Measurements from ENCODE around the gene ACTL6B. TPM values are rescaled to one million over a fixed set of nuclear protein-coding genes. Genes with fewer than 3 reads are reported as not detected.

The ACTL6B gene
- total RNA-seq, 1 donor from 2014 or later = 109 TPM

- no peak for DNase-seq
These were observed 27.6 kb upstream of the ACTL6B start for GRCh38 chr7:100683659-100684533.

- no peak for DNase-seq
These were observed 26.9 kb upstream of the ACTL6B start for GRCh38 chr7:100682991-100683658.

DNA sequence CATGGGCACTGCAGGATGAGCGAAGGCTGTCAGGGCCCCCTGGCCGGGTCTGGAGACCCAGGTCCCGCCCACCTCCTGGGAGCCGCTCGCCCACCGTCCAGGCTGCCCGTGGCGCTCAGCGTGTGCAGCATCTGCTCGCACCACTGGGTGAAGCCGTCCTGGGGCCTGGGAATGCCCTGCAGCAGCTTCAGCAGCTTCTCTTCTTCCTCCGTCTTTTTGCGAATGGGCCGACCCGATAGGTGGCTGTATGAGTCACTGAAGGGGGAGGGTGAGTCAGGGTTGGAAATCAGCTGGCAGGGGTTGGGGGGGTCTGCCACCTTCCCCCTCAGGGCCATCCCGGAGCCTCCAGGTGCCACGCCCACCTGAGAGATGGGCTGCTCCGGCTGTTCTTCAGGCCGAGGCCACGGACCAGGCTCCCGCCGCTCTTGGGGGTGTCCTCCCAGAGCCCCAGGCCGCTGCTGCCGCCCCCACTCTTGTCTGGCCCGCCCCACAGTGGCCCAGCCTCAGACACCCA is 26.0 kb upstream of the ACTL6B start:
- no peak for DNase-seq

DNA sequence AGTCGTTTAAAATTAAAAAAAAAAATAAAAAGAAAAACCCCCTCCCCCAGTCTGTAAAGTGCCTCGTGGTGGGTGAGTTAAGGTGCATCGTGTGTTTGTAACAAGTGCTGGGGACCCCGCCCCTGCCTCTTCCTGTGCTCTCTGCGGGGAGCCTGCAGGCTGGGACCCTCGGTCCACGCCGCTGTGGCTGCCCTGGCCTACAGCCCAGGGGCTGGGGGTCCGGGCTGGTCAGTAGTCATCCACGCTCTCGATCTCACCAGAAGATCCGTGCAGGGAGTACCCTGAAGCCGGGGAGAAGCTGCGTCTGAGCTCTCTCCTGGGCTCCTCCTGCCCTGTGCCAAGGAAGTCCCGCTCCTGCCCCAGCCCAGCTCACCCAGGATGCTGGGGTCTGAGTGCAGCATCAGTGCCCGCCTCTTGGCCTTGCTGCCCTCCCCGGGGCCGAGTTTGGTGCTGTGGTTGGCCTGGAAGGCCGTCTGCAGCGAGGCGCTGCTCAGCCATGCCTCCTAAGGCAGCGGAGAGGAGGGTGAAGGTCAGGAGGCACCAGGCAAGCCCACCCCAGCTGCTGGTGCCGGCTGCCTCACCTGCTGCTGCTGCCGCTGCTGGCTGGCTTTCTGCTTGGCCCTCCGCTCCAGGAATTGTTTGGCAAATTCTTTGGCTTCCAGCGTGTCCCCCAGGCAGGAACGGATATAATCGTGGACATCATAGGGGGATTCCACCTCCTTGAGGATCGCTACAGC is 25.4 kb upstream of the ACTL6B start:
- DNase-seq = no peak

GRCh38 chr7:100680576-100681271 is 24.5 kb upstream of the ACTL6B start:
- DNase-seq = no peak

DNA sequence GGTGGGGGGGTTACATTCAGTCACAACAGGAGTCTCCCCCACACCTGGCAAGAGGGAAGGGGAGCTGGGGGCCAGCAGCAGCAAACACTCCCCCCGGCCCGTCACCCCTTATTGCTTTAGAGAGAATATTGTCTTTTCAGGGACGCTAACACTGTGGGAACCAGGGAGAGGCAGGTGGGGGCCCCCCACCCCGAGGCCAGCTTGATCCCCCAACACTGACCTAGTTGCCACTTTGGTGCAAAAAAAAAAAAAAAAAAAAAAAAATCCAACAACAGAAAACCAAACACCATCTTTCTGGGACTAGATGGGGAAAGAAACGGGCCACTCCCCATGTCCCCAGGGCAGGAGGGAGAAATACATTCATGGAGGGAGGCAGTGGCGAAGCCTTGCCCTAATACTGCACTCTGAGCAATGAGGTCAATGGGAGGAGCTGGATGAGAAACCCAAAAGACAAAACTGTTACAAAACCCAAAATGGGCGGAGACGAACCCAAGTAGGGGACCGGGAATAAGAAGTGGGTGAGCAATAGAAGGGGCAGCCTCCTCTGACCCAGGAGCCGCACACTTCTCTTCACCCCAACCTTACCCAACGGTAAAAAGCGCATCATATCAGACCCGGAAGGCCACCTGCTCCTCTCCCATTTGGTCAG is 23.8 kb upstream of the ACTL6B start:
- no peak for DNase-seq

- no peak for DNase-seq
These were observed 23.1 kb upstream of the ACTL6B start for GRCh38 chr7:100679129-100679926.

DNA sequence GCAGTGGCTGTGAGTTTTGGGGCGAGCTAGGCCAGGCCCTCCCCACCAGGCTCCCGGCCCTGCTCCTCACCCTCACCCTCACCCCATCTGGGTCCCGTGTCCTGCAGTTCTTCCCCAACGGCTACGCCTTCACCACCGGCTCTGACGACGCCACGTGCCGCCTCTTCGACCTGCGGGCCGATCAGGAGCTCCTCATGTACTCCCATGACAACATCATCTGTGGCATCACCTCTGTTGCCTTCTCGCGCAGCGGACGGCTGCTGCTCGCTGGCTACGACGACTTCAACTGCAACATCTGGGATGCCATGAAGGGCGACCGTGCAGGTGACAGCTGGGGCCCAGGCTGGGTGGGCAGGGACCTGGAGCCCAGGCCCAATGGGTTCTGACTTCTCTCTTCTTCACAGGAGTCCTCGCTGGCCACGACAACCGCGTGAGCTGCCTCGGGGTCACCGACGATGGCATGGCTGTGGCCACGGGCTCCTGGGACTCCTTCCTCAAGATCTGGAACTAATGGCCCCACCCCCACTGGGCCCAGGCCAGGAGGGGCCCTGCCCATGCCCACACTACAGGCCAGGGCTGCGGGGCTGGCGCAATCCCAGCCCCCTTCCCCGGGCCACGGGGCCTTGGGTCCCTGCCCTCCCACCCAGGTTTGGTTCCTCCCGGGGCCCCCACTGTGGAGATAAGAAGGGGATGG is 22.2 kb upstream of the ACTL6B start:
- DNase-seq = no peak

DNA sequence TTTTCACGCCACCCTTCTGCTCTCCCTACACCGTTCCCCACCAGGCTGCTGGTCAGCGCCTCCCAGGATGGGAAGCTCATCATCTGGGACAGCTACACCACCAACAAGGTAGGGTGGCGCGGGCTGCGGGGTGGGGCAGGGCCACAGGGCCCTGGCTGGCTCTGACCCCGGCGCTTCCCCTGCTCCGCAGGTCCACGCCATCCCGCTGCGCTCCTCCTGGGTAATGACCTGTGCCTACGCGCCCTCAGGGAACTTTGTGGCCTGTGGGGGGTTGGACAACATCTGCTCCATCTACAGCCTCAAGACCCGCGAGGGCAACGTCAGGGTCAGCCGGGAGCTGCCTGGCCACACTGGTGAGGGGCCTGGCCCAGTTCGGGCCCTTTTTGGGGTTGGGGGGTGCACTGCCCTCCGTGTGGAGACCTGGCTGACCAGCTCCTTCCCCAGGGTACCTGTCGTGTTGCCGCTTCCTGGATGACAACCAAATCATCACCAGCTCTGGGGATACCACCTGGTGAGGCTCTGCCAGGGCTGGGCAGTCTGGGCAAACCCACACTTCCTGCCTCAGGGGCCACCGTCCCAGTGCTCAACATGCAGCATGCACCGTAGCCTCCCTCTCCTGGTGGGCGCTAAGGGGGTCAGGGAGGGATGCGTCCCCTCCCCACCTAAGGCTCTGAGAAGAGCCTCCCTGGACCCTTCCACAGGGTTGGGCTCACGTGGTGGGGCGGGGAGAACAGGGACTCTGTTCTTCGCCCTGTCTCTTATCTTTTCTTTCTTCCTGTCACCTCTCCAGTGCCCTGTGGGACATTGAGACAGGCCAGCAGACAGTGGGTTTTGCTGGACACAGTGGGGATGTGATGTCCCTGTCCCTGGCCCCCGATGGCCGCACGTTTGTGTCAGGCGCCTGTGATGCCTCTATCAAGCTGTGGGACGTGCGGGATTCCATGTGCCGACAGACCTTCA is 21.3 kb upstream of the ACTL6B start:
- DNase-seq = no peak

- no peak for DNase-seq
These were observed 20.5 kb upstream of the ACTL6B start for GRCh38 chr7:100676501-100677306.

DNA sequence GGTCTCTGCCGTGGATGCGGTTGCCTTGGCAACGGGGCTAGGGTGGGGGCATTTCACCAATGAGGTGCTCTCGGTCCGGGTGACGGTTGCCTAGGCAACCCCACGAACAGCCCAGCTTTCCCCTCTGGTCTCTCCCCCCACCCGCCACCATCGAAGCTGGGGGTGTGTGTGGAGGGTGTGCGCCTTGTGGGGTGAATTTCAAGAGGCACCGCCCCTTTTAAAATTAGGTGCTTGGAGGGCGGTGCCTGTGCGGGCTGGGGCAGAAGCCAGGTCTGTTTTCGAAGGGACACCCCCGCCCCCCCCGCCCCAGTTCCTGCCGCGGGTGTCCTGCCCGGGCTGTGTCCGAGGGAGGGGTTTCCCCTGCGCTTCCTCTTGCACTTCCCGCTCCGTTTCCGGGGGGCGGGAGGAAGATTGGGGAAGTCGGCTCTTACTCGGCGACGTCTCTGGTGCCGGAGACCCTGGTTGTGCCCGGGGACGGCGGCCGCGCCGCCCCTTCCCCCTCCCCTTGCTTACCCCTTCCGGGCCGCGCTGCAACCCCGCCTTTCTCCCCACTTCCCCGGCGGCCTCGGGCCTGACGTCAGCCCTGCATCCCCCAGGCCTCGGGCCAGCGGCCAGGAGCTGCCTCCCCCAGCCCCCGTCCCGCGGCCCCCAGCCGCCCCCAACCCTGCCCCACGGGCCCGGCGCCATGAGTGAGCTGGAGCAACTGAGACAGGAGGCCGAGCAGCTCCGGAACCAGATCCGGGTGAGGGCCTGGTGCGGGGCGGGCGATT is 19.5 kb upstream of the ACTL6B start:
- DNase-seq = peak; percentile 76

- no peak for DNase-seq
These were observed 18.8 kb upstream of the ACTL6B start for GRCh38 chr7:100675105-100675451.

DNA sequence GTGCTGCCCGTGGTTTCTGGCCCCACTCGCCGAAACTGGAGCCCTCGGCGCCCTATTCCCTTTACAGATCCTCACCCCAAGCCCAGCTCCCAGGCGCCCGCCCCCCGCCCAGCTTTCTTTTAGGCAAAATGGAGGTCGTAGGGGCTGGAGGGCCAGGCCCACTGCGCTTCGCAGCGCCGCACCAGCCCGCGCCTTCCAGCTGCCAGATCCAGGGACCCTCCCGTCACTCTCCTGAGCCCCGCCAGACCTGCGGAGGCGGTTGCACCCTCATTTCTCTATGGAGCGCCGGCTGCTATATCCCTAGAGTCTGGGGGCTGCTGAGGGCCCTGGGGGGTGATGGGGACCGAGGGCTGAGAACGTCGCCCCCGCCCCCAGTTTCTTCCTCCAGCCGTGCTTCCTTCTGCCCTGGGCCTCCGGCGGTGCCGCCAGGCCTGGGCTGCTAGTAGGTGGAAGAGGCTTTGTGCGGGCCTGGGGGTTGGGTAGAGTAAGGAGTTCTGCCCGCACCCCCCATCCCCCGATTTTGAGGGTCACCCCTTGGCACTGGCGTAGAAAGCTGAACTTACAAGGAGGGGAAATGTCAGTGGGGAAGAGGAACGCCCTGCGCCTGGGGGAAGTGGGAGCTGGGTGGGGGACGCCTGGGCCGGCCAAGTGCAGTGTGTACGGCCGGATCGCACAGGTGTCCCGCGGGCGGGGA is 18.3 kb upstream of the ACTL6B start:
- no peak for DNase-seq

DNA sequence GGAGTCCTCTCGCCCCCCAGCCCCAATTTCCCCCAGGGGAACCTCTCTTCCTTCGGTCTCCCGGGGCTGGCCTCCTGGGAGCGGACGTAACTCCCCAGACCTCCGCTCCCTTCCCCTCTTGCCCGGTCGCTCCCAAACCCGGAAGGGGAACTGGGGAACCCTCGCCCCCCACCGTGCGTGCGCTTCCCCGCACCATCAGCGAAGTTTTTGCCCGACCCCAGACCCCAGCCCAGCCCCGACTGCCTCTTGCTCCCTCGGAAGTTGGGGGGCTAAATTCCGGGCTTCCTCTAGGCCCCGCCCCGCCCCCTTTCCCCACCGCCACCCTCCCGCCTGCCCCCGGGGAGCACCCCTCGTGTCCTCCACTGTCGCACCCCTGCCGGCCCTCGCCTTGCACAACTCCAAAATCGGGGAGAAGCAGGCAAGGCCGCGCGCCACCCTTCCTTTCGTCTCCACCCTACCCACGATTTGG is 17.7 kb upstream of the ACTL6B start:
- DNase-seq = no peak

DNA sequence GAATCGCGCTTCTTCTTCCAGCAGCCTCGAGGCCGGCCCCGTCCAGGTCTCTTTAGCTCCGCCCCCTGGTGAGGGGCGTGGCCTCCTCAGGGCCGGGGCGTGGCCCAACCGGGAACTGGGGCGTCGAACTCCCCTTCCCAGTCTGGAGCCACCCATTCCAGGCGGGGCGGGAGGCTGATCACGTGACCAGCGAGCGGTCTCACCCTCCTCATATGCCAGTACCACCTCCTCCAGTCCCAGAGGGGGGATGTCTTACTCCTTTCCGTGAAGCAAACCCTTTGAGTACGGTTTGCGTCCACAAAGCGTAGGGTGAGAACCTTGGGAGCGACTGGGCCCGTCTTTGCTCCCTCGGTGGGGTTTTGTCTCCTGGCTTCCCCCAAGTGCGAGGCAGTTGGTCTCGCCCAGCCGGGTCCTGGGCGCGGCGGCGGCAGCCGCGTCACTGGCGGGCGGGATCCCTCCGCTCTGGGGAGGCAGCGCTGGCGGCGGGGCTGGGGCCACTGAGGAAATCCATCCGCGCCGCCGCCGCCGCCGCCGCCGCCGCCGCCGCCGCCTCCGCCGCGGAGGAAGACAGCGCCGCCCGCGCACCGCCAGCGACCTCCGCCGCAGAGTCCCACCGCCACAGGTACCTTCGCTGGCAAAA is 17.2 kb upstream of the ACTL6B start, which contains the start of gene GNB2:
TSS of gene GNB2 (plus strand) at position 439 of the 640 bp plus-strand sequence. CDS start 2,526 bp downstream, outside the sequence.
- peak; percentile 97 for DNase-seq
